Coronary artery (tissue), 2 donors: ENCODE data around the gene TTC1.
A peak's percentile ranks its signal among the peaks of the same experiment; 100 is the strongest.
"Not testable (repeated sequence)": the region's sequence is repeated elsewhere in the genome, so short reads cannot be mapped to it uniquely, and the experiment has no call there.

Source experiments
- DNase-seq: peaks from one replicate; pipeline ENCODE4 v3.0.0-alpha.2; 2017; ENCODE audit warnings: low spot score
- H3K27ac ChIP-seq, 2 donors: fragments of 200-600 bp; sonication (generic); one replicate each; pipeline ENCODE4 v1.5.1; 2016 to 2019
- H3K4me3 ChIP-seq: fragments of 200-600 bp; sonication (generic); 2 replicates; pipeline ENCODE4 v1.5.1; 2016; ENCODE audit warnings: mild to moderate bottlenecking, moderate library complexity
- TF ChIP-seq, protein P1 (sequence below): fragments of 200-600 bp; sonication (generic); IDR thresholded peaks from one replicate; pipeline ENCODE4 v1.5.1; 2019; ENCODE audit warnings: antibody characterized with exemption

The TTC1 gene

GRCh38 chr5:160001457-160001856 is 7.5 kb upstream of the TTC1 start:
- no peak for DNase-seq

DNA sequence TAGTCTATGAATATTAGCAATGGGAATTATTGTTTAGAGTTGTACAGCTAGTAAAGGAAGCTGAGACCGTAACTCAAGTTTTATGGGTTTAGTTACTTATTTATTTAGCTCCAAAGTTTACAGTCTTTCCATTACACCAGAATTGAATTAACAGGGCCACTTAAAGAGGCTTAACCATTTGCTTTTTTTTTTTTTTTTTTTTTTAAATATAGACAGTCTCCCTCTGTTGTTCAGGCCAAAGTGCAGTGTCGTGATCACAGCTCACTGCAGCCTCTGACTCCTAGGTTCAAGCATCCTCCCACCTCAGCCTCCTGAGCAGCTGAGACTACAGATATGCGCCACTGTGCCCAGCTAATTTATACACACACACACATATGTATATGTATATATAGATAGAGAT is 1.4 kb upstream of the TTC1 start:
- TF ChIP-seq, protein P1, sequence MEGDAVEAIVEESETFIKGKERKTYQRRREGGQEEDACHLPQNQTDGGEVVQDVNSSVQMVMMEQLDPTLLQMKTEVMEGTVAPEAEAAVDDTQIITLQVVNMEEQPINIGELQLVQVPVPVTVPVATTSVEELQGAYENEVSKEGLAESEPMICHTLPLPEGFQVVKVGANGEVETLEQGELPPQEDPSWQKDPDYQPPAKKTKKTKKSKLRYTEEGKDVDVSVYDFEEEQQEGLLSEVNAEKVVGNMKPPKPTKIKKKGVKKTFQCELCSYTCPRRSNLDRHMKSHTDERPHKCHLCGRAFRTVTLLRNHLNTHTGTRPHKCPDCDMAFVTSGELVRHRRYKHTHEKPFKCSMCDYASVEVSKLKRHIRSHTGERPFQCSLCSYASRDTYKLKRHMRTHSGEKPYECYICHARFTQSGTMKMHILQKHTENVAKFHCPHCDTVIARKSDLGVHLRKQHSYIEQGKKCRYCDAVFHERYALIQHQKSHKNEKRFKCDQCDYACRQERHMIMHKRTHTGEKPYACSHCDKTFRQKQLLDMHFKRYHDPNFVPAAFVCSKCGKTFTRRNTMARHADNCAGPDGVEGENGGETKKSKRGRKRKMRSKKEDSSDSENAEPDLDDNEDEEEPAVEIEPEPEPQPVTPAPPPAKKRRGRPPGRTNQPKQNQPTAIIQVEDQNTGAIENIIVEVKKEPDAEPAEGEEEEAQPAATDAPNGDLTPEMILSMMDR: no peak

More at GRCh38 chr5:160001457-160001856, 7.5 kb upstream of the TTC1 start:
- H3K27ac ChIP-seq: no peak overlapping the region
- H3K4me3 ChIP-seq: no peak overlapping the region
- TF ChIP-seq, protein P1: no peak

GRCh38 chr5:160008529-160008876 is 436 bp upstream of the TTC1 start:
- Histone ChIP-seq H3K27ac (peak overlapping the region in 1 of 2 donors; percentile 77), H3K4me3 (peak overlapping the region; percentile 83)
- DNase-seq: not testable (repeated sequence)

More for the DNA sequence above, 1.4 kb upstream of the TTC1 start:
- H3K4me3 ChIP-seq: no peak overlapping the region
- DNase-seq: no peak
- H3K27ac ChIP-seq: no peak overlapping the region

DNA sequence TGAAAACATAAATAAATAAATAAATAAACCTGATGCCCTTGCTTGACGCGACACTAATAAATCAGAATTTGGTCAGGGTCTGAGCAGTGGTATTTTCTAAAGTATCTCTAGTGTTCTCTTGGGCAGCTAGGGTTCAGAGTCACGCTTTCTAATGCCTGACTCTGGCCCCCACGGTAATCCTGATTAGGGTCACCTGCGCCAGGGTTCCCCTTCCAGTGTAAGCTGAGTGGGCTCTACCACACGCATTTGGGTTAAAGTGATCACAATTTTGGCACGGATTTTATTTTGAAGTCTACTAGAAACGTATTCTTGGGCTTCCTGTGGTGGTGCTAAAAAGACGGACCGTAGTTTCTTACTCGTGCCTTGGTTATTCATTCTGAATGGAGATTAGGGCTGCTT is 651 bp downstream of the TTC1 start:
- H3K4me3 ChIP-seq: peak overlapping the region; percentile 83
- DNase-seq: no peak
- H3K27ac ChIP-seq: peak overlapping the region; percentile 77 to 87

GRCh38 chr5:160011471-160011870 is 2.5 kb downstream of the TTC1 start:
- H3K27ac ChIP-seq: no peak overlapping the region
- DNase-seq: no peak
- TF ChIP-seq, protein P1: no peak
- H3K4me3 ChIP-seq: no peak overlapping the region

More for the DNA sequence above, 651 bp downstream of the TTC1 start:
- TF ChIP-seq, protein P1: no peak

- H3K4me3 ChIP-seq, DNase-seq, H3K27ac ChIP-seq: not testable (repeated sequence)
Measured at GRCh38 chr5:160014197-160014596, 5.3 kb downstream of the TTC1 start.

DNA sequence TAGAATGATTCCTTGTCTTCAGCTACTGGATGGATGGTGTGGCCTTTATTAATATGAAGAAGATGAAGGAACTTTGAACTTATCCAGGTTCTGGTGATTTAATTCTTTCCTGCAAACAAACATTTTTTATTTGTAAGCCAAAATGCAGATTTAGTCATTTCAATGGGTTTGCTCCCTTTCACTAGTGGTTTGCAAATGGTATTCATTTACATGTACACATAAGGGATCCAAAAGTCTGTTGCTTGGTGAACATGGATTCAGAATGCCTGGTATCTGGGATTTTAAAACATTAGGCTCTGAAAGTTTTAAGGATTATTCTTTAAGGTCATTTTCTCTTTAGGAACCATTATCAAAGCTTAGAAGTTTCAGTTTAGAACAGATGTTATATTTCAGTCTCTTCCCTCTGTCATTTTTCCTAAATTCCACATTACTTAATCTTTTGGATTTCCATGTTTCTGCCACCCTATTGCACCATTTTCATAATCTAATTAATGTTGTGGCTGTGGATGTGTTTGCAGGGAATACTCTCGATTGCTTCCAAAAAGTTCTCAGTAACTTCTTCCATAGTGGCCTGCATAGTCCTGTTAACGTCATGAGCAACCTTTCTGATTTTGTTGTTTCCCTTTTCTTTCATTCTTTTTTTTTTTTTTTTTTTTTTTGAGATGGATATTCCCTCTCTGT is 10.1 kb downstream of the TTC1 start:
- Histone ChIP-seq H3K27ac (no peak overlapping the region), H3K4me3 (no peak overlapping the region)
- TF ChIP-seq, protein P1: no peak
- DNase-seq: no peak

- no peak overlapping the region for H3K27ac ChIP-seq
- TF ChIP-seq, protein P1: no peak
- H3K4me3 ChIP-seq: no peak overlapping the region
- DNase-seq: no peak
Measured at GRCh38 chr5:160020266-160020770, 11.4 kb downstream of the TTC1 start.
